GM23338 (cell line): ENCODE results near the gene HSPA12A. TPM values are rescaled to one million over a fixed set of nuclear protein-coding genes. Genes with fewer than 3 reads are reported as not detected.

Experiments
- ATAC-seq: fragments of 200-7000 bp; cut with Tn5 transposase; 3 replicates; pipeline ENCODE4 v1.9.1; 2020
- DNase-seq: peaks from one replicate; pipeline ENCODE4 v3.0.0-alpha.2; 2015; ENCODE audit warnings: low spot score
- H2AFZ ChIP-seq: fragments of 200-600 bp; sonication (generic); 2 replicates; pipeline ENCODE4 v1.8.0; 2016; ENCODE audit warnings: antibody characterized with exemption, mild to moderate bottlenecking, moderate library complexity
- H3F3A ChIP-seq: fragments of 200-600 bp; sonication (generic); replicated peaks from 2 replicates; pipeline ENCODE4 v1.8.0; 2017; ENCODE audit warnings: antibody characterized with exemption, mixed run types, low read depth
- H3K27ac ChIP-seq: fragments of 200-600 bp; sonication (generic); 2 replicates; pipeline ENCODE4 v1.6.1; 2016; ENCODE audit warnings: low read depth
- H3K27me3 ChIP-seq: fragments of 200-600 bp; sonication (generic); 2 replicates; pipeline ENCODE4 v1.8.0; 2016; ENCODE audit warnings: mild to moderate bottlenecking, mixed run types, moderate library complexity; ENCODE audit not compliant: insufficient read depth
- H3K36me3 ChIP-seq: fragments of 200-600 bp; sonication (generic); 2 replicates; pipeline ENCODE4 v1.8.0; 2016; ENCODE audit warnings: mild to moderate bottlenecking; ENCODE audit not compliant: insufficient read depth
- H3K4me1 ChIP-seq: fragments of 200-600 bp; sonication (generic); 2 replicates; pipeline ENCODE4 v1.8.0; 2016; ENCODE audit warnings: mild to moderate bottlenecking, moderate library complexity; ENCODE audit not compliant: insufficient read depth
- H3K4me2 ChIP-seq: fragments of 200-600 bp; sonication (generic); 2 replicates; pipeline ENCODE4 v1.7.1; 2017; ENCODE audit warnings: mixed run types
- H3K4me3 ChIP-seq: fragments of 200-600 bp; sonication (generic); 2 replicates; pipeline ENCODE4 v1.6.1; 2016; ENCODE audit warnings: mixed run types
- H3K79me2 ChIP-seq: fragments of 200-600 bp; sonication (generic); replicated peaks from 2 replicates; pipeline ENCODE4 v1.8.0; 2017; ENCODE audit warnings: mild to moderate bottlenecking; ENCODE audit not compliant: insufficient read depth
- H3K9me2 ChIP-seq: fragments of 200-600 bp; sonication (generic); 2 replicates; pipeline ENCODE4 v1.8.0; 2017; ENCODE audit not compliant: insufficient read depth
- H4K20me1 ChIP-seq: fragments of 200-600 bp; sonication (generic); replicated peaks from 2 replicates; pipeline ENCODE4 v1.8.0; 2017; ENCODE audit warnings: mild to moderate bottlenecking; ENCODE audit not compliant: insufficient read depth
- H3K27ac Mint-ChIP-seq: 2 replicates; pipeline ENCODE4 v1.8.0; 2020; ENCODE audit warnings: inconsistent platforms, mild to moderate bottlenecking, moderate library complexity, mixed read lengths
- H3K27me3 Mint-ChIP-seq: 3 replicates; pipeline ENCODE4 v1.8.0; 2022; ENCODE audit warnings: low read depth, mild to moderate bottlenecking, moderate library complexity, mixed read lengths, inconsistent platforms; ENCODE audit not compliant: insufficient read depth, poor library complexity
- H3K36me3 Mint-ChIP-seq: 3 replicates; pipeline ENCODE4 v1.8.0; 2021; ENCODE audit warnings: low read depth, mild to moderate bottlenecking, inconsistent platforms, moderate library complexity, mixed read lengths
- H3K4me1 Mint-ChIP-seq: 3 replicates; pipeline ENCODE4 v1.8.0; 2020; ENCODE audit warnings: mild to moderate bottlenecking, inconsistent platforms, mixed read lengths
- H3K4me3 Mint-ChIP-seq: 3 replicates; pipeline ENCODE4 v1.8.0; 2021; ENCODE audit warnings: moderate library complexity, mild to moderate bottlenecking, inconsistent platforms, mixed read lengths
- H3K9me3 Mint-ChIP-seq: 3 replicates; pipeline ENCODE4 v1.8.0; 2020; ENCODE audit warnings: moderate library complexity, mild to moderate bottlenecking, inconsistent platforms, mixed read lengths
- CREB1 ChIP-seq: fragments of 250-450 bp; sonication (Bioruptor Pico); IDR thresholded peaks from 2 replicates; pipeline ENCODE4 v1.5.0; 2020; ENCODE audit warnings: low read depth, mild to moderate bottlenecking, moderate library complexity
- EZH2phosphoT487 ChIP-seq: fragments of 200-600 bp; sonication (generic); IDR thresholded peaks from one replicate; pipeline ENCODE4 v1.8.1; 2018; ENCODE audit warnings: antibody characterized with exemption; ENCODE audit not compliant: unreplicated experiment
- JUNB ChIP-seq: IDR thresholded peaks from one replicate; pipeline ENCODE4 v1.6.1; 2016; ENCODE audit warnings: antibody characterized with exemption; ENCODE audit not compliant: unreplicated experiment
- NANOG ChIP-seq: IDR thresholded peaks from 2 replicates; pipeline ENCODE4 v1.6.1; 2016; ENCODE audit warnings: antibody characterized with exemption, borderline replicate concordance
- POLR2AphosphoS5 ChIP-seq: IDR thresholded peaks from 2 replicates; pipeline ENCODE4 v1.6.1; 2016; ENCODE audit warnings: antibody characterized with exemption, low read depth
- STAT1 ChIP-seq: IDR thresholded peaks from one replicate; pipeline ENCODE4 v1.6.1; 2016; ENCODE audit warnings: antibody characterized with exemption; ENCODE audit not compliant: unreplicated experiment
- ZNF114 ChIP-seq: fragments of 250-450 bp; sonication (Bioruptor Pico); IDR thresholded peaks from 2 replicates; pipeline ENCODE4 v1.5.0; 2020; ENCODE audit warnings: mild to moderate bottlenecking, moderate library complexity
- ZNF331 ChIP-seq: fragments of 250-450 bp; sonication (Bioruptor Pico); IDR thresholded peaks from 2 replicates; pipeline ENCODE4 v1.5.0; 2020; ENCODE audit warnings: low read depth, mild to moderate bottlenecking, moderate library complexity
- polyA plus RNA-seq: library from polyadenylated mRNA; unstranded; fragments of >200 nt; fragmentation: Nextera tagmentation; extraction: Ambion mirVana; gene quantifications from 2 replicates; pipeline ENCODE4 v1.2.1, GENCODE V29; 2016
- total RNA-seq: library from RNA; depleted of rRNA; stranded (reverse); fragments of >200 nt; shearing (Covaris generic); gene quantifications from 2 replicates; pipeline ENCODE4 v1.2.3, GENCODE V29; 2014
- TF ChIP-seq, protein P1 (sequence below): fragments of 250-450 bp; sonication (Bioruptor Pico); IDR thresholded peaks from 2 replicates; pipeline ENCODE4 v1.5.0; 2020; ENCODE audit warnings: mild to moderate bottlenecking, moderate library complexity
- TF ChIP-seq, protein P2 (sequence below): IDR thresholded peaks from 2 replicates; pipeline ENCODE4 v1.6.1; 2016; ENCODE audit warnings: antibody characterized with exemption

The HSPA12A gene
- total and polyA plus RNA-seq, 2 experiments from 2014 or later = 4.4 to 6.3 TPM

DNA sequence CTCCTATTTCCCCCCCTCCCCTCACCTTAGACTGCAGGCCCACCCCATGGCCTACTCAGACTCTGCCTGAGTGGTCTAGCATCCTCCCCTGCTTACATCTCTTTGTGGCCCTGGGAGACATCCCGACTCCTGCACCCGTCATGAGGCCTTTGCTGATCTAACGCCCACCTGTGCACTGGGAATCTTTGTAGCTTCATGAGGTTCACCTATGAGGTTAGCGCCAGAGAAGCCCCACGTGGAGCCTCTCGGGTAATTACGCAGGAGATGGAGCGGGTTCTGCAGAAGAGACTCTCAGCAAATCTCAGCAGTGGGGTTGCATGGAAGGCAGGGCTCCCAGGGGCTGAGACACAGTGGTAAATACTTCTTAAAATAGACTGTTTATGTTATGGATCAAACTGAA lies 43.5 kb upstream of the HSPA12A start (continued):
- TF ChIP-seq, protein P1, sequence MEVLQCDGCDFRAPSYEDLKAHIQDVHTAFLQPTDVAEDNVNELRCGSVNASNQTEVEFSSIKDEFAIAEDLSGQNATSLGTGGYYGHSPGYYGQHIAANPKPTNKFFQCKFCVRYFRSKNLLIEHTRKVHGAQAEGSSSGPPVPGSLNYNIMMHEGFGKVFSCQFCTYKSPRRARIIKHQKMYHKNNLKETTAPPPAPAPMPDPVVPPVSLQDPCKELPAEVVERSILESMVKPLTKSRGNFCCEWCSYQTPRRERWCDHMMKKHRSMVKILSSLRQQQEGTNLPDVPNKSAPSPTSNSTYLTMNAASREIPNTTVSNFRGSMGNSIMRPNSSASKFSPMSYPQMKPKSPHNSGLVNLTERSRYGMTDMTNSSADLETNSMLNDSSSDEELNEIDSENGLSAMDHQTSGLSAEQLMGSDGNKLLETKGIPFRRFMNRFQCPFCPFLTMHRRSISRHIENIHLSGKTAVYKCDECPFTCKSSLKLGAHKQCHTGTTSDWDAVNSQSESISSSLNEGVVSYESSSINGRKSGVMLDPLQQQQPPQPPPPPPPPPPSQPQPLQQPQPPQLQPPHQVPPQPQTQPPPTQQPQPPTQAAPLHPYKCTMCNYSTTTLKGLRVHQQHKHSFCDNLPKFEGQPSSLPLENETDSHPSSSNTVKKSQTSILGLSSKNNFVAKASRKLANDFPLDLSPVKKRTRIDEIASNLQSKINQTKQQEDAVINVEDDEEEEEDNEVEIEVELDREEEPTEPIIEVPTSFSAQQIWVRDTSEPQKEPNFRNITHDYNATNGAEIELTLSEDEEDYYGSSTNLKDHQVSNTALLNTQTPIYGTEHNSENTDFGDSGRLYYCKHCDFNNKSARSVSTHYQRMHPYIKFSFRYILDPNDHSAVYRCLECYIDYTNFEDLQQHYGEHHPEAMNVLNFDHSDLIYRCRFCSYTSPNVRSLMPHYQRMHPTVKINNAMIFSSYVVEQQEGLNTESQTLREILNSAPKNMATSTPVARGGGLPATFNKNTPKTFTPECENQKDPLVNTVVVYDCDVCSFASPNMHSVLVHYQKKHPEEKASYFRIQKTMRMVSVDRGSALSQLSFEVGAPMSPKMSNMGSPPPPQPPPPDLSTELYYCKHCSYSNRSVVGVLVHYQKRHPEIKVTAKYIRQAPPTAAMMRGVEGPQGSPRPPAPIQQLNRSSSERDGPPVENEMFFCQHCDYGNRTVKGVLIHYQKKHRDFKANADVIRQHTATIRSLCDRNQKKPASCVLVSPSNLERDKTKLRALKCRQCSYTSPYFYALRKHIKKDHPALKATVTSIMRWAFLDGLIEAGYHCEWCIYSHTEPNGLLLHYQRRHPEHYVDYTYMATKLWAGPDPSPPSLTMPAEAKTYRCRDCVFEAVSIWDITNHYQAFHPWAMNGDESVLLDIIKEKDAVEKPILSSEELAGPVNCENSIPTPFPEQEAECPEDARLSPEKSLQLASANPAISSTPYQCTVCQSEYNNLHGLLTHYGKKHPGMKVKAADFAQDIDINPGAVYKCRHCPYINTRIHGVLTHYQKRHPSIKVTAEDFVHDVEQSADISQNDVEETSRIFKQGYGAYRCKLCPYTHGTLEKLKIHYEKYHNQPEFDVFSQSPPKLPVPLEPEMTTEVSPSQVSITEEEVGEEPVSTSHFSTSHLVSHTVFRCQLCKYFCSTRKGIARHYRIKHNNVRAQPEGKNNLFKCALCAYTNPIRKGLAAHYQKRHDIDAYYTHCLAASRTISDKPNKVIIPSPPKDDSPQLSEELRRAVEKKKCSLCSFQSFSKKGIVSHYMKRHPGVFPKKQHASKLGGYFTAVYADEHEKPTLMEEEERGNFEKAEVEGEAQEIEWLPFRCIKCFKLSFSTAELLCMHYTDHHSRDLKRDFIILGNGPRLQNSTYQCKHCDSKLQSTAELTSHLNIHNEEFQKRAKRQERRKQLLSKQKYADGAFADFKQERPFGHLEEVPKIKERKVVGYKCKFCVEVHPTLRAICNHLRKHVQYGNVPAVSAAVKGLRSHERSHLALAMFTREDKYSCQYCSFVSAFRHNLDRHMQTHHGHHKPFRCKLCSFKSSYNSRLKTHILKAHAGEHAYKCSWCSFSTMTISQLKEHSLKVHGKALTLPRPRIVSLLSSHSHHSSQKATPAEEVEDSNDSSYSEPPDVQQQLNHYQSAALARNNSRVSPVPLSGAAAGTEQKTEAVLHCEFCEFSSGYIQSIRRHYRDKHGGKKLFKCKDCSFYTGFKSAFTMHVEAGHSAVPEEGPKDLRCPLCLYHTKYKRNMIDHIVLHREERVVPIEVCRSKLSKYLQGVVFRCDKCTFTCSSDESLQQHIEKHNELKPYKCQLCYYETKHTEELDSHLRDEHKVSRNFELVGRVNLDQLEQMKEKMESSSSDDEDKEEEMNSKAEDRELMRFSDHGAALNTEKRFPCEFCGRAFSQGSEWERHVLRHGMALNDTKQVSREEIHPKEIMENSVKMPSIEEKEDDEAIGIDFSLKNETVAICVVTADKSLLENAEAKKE = no peak
- TF ChIP-seq, protein P2, sequence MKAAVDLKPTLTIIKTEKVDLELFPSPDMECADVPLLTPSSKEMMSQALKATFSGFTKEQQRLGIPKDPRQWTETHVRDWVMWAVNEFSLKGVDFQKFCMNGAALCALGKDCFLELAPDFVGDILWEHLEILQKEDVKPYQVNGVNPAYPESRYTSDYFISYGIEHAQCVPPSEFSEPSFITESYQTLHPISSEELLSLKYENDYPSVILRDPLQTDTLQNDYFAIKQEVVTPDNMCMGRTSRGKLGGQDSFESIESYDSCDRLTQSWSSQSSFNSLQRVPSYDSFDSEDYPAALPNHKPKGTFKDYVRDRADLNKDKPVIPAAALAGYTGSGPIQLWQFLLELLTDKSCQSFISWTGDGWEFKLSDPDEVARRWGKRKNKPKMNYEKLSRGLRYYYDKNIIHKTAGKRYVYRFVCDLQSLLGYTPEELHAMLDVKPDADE = no peak
- no peak for TF ChIP-seq STAT1
- no peak for TF ChIP-seq JUNB
- TF ChIP-seq ZNF114 = no peak
- TF ChIP-seq EZH2phosphoT487 = no peak
- no peak for TF ChIP-seq NANOG
- no peak for TF ChIP-seq CREB1 (CRISPR knock-in tag)

DNA sequence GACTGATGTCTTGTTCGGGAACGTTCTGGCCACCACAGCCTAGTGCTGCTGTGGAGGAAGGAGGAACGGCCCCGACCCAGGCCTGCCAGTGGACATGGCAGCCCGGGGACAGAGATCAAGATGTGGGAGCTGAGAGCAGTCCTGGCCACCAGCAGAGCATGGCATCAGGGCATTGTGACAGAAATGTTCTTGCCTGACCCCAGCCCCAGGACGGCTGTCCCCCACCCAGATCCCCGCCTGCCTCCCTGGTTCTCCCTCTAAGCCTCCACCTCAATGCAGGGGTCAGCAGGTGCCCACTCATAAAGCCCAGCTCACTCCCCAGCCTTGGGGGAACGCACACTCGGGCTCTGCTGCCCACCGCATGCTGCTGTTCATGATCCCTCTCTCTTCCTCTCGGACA lies 42.9 kb upstream of the HSPA12A start:
- no peak for DNase-seq
- no peak overlapping the region for H3K4me3 Mint-ChIP-seq
- Histone ChIP-seq H4K20me1 (no peaks in the 10 kb centered on the region), H3K9me2 (no peaks in the 10 kb centered on the region), H3F3A (no peaks in the 10 kb centered on the region), H3K79me2 (no peaks in the 10 kb centered on the region), H3K4me1 (no peaks in the 10 kb centered on the region), H3K27me3 (no peaks in the 10 kb centered on the region), H3K4me3 (no peak overlapping the region), H3K36me3 (no peaks in the 10 kb centered on the region), H2AFZ (no peak overlapping the region), H3K4me2 (no peak overlapping the region), H3K27ac (no peak overlapping the region)
- peaks cover 4% of the 10 kb centered on the region for H3K27me3 Mint-ChIP-seq
- peaks cover 5% of the 10 kb centered on the region; the same call in 2 of the 3 replicates for H3K4me1 Mint-ChIP-seq
- no peaks in the 10 kb centered on the region for H3K36me3 Mint-ChIP-seq
- no peaks in the 10 kb centered on the region for H3K9me3 Mint-ChIP-seq
- no peak for ATAC-seq
- H3K27ac Mint-ChIP-seq = no peak overlapping the region
- TF ChIP-seq ZNF331 (CRISPR knock-in tag) (no peak), STAT1 (no peak), POLR2AphosphoS5 (no peak)
- TF ChIP-seq, protein P1 = no peak
